EH (cell line): ENCODE results near the gene LEO1.

Experiments used
- DNase-seq: peaks from one replicate; pipeline ENCODE4 v3.0.0-alpha.2; 2015; ENCODE audit warnings: low read depth

LEO1 gene

DNA sequence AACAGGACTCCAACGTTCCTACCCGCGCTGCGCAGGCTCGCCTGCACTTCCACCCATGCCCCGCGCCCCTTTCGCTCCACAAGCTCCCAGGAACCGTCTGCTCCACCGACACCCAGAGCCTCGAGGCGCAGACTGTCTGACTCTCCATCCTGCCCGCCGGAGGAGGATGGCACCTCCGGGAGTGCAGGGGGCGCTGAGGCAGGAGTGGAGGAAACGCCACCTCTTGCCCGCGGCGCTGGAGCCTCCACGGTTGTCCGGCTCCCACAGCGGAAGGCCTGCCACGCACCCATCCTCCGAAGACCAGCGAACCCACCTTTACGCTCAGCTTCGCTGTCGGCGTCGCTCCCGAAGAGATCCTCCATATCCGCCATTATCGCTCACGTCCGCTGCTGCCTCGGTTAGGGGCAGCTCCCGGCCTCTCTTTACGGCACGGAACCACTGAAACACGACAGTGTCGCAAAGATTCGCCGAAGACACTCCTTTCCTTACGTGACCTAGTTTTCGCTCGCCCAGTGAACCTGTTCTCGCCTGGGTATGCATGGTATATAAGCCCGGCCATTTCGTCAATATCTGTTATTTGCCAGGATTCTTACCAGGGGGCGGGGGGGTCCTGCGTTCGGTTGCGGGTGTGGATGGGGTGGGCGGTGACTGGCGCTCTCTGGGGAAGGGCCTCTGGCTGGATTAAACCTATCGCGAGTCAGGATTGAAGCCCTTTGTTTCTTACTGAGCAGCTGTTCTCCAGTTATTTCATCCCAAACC, at the start of gene LEO1:
Gene LEO1 (minus strand): TSS at position 404 of the 759 bp plus-strand sequence. CDS start 33 bp downstream, at position 371.
- DNase-seq, result peak; percentile 96

DNA sequence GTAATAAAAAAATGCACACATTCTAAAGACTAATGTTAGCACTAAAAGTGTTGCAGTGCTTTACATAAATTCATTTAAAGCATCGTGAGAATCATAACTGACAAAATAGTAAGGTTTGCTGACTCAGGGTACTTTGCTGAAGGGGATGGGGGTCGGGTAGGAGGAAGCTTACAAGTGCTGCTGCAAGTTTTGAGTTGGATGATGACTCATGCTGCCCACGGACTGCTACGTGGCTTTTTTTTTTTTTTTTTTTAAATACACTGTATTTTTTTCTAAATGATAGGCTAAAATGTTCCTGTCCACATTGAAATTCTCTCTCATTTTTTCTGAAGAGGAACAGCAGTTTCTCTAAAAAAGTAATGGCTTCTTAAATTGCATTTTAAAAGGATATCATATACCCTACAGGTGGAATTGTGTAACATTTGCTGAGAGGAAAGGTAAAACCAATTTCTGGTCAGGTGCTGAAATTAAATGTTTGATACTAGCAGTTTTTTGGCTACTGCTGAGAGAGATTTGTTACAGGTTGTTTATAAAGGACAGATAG, 49.6 kb upstream of the LEO1 start:
- DNase-seq, result peak; percentile 92

GRCh38 chr15:52020221-52021085, 48.9 kb upstream of the LEO1 start:
- DNase-seq, result peak; percentile 55

DNA sequence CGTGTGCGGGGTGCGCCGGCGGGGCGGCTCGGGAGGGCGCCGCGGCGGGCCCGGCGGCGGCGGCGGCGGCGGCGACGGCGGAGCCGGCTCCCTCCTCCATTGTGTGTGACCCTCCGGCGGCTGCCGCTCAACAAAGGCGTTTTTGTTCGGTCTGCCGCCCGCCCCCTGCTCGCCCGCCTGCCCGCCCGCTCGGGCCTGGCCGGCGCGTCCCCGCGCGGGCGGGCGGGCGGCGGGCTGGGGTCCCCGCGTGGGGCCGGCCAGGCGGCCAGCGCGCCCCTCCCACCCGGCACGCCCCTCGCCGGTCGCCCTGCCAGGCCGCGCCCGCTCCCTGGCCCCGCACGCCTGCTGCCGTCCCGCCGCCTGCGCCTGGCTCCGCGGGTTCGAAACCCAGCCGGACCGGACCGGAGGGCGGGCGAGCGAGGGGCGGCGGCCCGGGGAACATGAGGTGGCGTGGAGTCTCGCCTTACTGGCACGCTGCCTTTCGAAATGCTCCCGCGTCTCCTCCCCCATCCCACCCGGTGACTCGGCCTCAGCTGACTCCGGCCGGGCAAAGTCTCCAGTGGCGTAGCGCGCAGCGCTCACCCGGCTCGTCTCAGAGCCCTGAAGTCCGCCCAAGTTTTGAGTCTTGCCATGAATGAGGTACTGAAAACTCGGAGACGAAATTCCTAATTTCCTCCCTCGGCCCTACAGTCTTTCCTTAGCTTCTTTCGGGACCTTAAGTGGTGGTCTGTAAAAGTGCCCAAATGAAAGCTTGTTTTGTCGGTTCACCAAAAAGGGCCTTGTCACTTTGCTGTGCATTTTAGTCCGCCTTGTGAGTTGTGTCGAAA, 48.0 kb upstream of the LEO1 start:
- DNase-seq, result peak; percentile 89

DNA sequence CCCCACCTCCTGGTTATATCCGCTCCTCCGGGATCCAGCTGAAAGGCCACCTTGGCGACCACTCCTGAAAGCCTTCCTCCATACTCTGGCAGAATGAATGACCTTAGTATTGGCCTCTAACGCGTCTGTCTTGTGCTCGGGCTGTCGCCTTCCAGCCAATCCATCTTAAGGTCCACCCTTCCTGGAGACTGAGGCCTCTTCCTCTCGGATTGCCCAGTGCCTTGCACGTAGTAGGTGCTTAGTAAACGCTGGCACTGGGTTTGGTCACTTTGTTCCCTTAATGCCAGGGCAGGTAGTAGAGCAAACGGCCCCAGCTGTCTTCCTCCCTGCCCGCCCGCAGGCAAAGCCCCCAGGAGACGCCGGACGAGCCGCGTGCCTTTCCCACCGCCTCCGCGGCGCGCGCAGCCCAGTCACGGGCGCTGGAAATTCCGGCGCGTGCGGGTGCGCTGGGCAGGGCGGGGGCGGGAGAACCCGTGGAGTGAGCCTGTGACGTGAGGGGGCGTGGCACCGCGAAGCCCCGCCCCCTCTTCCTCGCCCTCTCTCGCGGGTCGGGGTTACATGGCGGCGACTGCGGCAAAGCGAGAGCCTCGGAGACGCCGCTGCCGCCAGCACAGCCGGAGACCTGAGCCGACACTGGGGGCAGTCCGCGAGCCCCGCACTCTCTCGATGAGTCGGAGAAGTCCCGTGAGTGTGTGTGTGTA, 47.3 kb upstream of the LEO1 start, which contains the start of gene MAPK6:
Gene MAPK6 (plus strand): TSS at position 527 of the 701 bp plus-strand sequence. CDS start 27,242 bp downstream, outside the sequence.
- DNase-seq, result peak; percentile 92

GRCh38 chr15:52018244-52018643, 46.7 kb upstream of the LEO1 start:
- peak; percentile 69 for DNase-seq

GRCh38 chr15:52016316-52016715, 44.7 kb upstream of the LEO1 start:
- DNase-seq, result no peak

DNA sequence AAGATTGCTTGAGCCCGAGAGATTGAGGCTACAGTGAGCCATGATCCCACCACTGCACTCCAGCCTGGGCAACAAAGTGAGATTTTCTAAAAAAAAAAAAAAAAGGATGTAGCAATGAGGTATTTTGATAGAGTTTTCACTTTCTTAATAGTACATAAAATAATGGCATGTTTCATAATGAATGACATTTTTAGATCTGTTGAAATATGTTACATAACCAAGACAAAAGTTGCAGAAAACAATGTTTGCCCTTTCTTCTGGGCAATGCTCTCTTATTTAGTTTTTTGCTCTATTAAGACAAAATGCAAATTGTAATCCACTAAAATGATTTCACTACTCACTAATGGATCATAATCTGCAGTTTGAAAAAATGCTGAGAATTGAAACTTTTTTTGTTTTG, 43.0 kb upstream of the LEO1 start:
- no peak for DNase-seq

GRCh38 chr15:52013151-52013791, 41.7 kb upstream of the LEO1 start:
- DNase-seq, result peak; percentile 75

DNA sequence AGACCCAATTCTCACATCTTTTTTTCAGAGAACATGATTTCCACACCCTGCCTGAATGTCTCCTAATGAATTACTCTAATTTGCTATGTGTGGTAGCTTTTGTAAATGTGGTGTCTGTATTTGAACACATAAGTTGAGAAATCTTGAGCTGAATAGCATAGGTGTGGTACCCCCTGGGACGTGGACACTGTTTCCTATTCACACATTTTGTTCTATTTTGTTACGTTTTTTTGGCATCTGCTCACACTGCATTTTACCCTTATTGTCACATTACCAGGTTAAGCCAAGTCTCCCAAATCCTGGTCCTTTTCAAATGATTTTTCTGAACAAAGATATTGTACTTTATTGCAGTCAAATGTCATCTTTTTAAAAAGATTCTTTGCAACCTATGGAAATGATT, 40.6 kb upstream of the LEO1 start:
- DNase-seq, result no peak

DNA sequence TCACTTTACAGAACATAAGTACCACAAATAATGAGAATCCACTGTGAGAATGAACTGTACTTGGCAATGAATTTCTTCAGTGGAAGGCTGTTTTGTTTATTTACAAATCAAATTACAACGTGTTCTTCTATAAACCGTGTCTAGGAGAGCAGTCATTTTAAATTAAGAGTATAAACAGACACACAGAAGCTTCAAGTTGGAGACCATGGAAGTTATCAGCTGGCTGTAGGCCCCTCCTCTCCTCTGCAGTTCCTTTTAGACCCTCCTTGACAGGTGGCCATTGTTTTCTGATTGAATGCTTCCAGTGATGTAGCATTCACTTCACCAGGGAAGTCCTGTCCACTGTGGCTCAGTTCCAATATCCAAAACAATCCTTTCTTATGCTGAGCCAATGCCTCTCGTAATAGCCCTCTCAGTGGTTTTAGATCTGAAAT, 40.1 kb upstream of the LEO1 start:
- no peak for DNase-seq

- DNase-seq, result peak; percentile 84
Measured at GRCh38 chr15:52010633-52011595, 39.3 kb upstream of the LEO1 start.

DNA sequence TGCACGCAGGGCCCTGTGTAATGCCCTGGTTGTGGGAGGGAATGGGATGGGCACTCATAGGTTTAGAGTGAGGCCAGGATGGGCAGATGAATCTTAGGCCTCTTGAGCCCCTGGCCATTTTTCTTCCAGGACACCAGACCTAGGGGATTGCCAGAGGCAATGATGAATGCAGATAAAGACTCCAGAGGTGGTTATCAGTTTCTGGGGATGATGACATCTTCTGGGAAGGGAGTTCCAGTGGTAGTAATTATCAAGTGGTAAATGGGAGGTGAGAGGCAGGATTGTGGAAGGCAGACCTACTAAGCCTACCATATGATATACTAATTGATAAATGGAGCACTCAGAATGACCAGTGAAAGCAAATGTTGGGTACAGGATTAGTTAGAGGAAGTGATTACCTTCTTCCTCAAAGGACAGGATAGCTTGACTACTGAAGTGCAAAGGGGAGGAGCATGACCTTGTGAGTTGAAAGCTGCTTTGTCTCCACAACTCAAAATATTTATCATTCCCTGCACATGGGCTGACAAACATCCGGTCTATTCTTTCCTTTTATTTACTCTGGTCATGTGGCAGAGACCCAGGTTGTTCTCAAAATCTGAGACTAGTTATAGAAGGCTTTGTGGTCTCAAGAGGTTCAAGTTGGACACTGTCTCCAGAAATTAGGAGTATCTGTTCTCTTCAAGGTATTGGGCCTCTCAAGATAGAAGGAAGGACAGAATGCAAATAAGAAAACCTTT, 37.3 kb upstream of the LEO1 start:
- DNase-seq, result no peak

GRCh38 chr15:52008359-52008697, 36.8 kb upstream of the LEO1 start:
- DNase-seq, result no peak

DNA sequence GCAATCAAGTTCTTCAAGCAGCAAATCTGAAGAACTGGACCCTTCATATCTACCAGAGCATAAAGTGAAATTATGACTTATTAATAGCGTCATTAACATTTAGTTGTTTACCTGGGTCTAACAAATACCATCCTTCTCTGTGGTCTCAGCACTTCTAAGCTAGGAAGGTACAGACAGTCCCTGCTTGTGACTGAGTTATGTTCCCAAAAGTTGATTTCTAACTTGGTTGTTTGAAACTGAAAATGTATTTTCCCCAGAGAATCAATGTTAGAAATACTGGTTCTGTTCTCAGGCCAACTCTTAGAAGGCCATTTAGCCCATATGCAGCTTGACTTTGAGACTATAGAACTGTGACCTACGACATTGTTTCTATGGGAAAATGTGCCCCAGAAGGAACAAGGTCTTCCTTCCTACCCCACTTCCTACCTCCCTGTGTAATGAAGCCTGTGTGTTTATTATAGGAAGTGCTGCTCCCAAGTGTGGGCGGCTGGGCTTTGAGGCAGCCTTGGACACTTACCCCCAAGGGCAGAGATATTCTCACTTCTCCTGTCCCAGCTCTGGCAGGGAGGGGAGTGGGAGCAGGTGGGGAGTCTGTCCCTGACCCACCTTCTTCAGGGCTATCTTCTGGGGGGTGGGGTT, 35.2 kb upstream of the LEO1 start:
- no peak for DNase-seq

DNA sequence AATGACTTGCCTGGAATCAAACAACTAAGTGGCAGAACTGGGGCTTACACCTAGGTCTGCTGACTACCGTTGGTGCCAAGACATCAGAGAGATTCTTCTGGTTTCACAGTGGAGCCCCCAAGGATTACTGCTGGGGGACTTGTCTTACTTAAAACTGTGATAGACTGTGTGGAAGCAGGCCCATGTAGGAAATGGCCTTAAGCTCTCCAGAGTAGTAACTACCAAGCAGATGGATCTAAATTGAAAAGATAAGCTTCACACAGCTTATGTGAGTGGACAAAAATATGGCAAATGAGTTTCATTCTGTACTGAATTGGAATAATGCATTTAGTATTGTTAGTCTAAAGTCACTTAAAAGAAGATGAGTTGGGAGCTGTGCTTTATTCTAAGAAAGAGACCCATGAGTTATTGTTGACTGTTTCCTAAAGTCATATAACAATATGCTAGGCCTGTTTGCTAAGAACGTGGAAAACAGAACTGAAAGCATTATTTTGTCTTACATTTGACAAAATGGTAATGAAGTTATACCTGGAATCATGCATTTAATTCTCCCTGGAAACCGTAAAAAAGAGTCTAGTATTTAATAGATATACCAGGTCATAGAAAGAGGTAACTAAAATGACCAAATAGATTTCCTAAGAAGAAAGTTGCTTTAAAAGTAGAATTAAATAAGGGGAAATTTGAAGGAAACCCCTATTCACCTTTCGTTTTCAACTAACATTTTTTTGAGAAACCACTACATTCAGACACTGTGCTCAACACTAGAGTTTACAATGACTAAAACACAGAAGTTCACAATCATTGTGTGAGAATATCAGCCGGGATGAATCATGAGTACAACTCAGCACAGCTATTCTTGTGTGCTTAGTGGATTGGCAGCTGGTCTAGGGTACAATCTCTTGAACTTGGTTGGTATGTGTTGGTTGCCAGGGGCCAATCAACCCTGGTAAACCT, 34.4 kb upstream of the LEO1 start:
- peak; percentile 56 for DNase-seq

- no peak for DNase-seq
Measured at GRCh38 chr15:52004806-52005205, 33.2 kb upstream of the LEO1 start.
